GM19239 (cell line): ENCODE results near the gene FLVCR1.
"Not testable (repeated sequence)": the region's sequence is repeated elsewhere in the genome, so short reads cannot be mapped to it uniquely, and the experiment has no call there.

Experiments used
- DNase-seq: peaks from one replicate; pipeline ENCODE4 v3.0.0; 2011; ENCODE audit warnings: low spot score; ENCODE audit not compliant: insufficient read length
- FAIRE-seq: peaks from 2 replicates; lab custom pipeline; 2011; peaks lifted over from hg19 to GRCh38; lab: Jason Lieb, UNC

Gene FLVCR1

DNA sequence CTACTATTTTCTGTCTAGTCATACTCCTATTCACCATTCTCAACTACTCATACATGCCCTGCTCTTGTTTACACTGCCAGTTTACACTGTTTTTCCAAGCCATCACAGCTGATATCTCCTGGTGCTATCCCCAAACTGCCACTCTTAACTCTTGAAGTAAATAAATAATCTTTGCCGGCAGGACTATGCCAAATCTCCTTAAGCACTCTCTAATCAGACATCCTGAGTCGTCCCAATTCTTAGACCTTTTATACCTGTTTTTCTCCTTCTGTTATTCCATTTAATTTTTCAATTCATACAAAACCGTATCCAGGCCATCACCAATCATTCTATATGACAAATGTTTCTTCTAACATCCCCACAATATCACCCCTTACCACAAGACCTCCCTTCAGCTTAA, 55.6 kb downstream of the FLVCR1 start:
- FAIRE-seq, DNase-seq: not testable (repeated sequence)

DNA sequence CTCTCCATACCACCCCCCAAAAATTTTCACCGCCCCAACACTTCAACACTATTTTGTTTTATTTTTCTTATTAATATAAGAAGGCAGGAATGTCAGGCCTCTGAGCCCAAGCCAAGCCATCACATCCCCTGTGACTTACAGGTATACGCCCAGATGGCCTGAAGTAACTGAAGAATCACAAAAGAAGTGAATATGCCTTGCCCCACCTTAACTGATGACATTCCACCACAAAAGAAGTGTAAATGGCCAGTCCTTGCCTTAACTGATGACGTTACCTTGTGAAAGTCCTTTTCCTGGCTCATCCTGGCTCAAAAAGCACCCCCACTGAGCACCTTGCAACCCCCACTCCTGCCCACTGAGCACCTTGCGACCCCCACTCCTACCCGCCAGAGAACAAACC, 56.0 kb downstream of the FLVCR1 start:
- not testable (repeated sequence) for FAIRE-seq, DNase-seq

DNA sequence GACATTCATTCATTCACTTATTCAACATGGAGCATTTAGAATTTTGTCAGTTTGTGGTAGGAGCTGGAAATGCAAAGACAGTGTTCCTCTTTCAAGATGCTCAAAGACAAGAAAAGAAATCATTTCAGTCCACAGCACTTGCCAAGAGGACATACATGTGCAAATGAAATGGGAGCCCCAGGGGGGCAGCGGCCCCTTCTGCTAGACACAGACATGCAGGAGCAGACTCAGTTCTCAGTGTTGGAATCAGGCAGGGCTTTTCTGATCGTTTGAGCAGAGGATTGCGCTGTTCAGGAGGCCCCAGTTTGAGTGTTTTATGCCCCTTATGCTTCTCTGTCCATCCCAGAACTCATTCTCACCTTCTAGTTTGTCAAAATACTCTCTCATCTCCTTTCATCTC, 56.7 kb downstream of the FLVCR1 start:
- DNase-seq (no peak), FAIRE-seq (no peak)

DNA sequence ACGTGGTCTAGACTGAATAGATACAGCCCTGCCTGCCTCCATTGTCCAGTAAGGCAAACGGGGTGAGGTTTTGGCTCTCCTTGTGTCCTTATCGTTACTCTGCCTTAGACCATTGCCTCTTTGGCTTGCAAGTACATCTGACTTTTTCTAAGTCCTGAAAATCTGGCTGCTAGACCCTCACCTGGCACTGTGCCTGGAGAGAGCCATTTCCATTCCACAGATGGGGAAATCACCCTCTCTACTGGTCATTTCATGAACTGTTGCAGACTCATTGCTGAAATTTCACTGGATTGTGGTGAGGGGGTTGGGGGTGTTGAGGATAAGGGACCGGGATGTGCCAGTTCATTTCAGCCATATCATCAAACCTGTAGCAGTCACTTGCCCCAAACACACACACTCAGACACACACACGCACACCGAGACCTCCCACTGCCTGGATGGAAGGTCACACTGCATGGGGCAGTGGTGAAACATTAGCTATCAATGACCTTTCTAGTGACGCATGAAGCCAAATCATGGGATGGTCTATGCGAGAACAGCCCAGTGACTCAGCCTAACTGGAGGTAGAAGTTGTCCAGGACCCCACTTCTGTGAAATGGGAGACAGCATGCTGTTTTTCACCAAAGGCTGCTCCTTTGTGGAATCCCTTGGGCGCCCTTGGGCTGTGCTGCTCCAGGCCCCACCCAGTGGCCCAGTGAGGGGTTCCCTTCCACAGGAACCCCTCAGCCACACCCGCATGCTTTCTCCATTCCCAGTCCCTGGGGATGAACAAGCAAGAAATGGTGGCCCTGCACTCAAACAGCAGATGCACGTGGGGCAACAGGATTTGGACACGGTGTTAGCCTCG, 57.4 kb downstream of the FLVCR1 start:
- DNase-seq (no peak), FAIRE-seq (peak; percentile 48)

DNA sequence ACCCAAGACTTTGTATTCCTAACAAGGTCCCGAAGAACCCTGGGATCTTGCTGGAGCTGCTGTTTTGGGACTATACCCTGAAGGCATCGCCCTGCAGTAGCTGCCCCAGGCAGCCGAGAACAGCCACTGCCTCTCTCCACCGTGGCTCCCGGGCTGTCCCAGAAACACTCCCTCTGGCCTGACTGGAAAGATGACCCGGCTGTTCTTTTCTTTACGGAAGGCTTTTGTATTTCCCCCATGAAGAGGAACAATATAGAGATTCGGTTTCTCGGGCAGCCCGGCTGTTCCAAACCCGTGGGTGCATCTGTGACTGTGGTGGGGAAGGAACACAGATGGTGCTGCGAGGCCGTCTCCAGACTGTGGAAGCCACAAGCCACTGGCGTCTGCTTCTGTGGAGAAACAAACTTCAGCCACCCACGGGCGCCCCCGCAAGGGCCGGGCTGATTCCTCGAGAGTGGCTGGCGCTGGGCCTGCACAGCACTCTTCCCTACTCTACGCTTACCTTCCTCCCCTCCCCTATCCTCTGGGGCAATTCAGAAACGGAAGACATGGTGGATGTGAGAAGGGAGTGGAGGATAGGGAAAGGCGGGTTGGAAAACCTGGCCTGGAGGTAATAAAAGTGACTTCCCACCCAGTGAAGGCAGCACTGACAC, 58.5 kb downstream of the FLVCR1 start:
- no peak for DNase-seq
- no peak for FAIRE-seq

DNA sequence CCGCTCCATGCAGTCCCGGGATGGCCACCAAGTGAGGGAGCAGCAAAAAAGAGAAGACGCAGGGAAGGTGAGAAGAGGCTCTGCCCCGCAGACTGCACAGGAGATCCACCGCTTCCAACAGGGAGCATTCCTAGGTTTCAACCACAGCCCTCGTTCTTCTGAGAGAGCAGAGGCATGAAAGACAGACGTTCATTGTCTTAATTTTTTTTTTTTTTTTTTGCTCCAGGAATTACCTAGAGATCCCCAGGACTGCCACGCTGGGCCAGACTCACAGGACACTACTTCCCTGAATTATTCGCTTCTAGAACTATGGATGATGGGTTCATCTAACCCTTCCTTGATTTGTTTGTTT, 59.0 kb downstream of the FLVCR1 start:
- DNase-seq (no peak), FAIRE-seq (peak; percentile 26)

DNA sequence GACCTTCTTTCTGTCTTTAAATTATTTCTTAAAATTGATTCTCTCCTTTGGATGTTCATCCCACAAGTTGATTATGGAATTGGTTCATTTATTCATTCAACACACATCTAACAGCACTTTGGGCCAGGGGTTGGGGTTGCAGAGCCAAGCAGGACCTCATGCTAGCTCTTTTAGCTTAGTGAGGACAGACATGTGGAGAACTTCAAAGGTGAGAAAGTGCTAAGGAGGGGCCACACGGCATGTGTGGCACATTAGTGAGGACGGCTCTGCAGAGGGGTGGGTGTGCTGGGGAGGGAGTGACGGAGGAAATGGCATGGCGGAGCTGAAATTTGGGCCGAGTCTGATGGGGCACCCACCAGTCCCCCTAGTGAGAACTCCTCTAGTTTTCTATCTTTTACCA, 59.8 kb downstream of the FLVCR1 start:
- DNase-seq (no peak), FAIRE-seq (no peak)

DNA sequence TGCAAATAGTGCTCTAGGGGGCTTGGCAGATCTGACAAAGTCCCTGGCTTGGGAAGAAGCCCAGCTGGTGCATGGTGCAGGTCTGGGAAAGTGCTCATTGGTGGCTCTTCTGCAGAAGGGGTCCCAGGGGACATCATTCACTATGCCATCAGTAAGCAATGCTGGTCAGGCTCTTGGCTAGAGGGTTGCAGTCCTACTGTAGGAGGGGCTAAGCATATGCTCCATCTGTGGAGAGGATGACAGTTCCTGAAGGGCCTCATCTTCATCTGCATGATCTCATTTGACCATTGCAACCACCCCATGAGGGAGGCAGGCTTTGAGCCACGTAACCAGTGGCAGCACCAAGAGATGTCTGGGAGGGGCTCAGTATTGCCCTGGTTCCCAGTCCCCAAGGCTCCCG, 60.7 kb downstream of the FLVCR1 start:
- no peak for DNase-seq
- no peak for FAIRE-seq

DNA sequence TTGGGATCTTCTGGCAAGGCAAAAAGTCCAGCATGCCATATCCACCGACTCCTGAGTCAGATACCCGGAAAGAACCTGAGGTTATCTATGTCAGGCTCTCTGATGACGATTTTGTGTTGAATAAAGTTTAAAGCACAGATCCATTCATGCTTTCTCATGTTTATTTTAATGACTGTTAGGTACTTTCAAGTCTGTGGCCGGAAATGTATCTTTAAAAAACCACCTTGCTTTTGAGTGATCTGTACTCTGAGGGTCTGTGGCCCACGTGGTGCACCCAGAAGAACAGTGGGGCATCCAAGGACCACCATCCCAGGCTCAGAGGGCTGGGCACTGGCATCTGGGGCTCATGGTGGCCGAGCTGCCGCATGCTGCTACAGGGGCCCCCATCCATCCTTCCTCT, 62.2 kb downstream of the FLVCR1 start:
- DNase-seq, result no peak
- no peak for FAIRE-seq

DNA sequence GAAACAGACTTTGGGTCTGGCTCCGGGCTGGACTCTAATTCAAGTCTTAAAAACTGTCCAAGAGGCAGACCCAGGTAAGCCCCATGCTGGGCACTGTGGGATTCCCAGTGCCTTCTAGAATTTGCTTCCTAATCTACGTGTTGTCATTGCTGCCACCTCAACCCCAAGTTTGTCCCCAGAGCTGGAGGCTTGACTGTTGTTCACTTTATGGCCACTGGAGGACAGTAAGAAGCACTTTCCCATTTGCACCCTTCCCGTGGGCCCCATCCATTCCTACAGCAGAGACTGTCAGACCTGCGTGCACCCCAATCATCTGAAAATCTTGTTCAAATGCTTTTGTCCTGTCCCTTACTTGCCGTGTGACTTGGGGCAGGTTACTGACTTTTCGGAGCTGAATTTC, 62.8 kb downstream of the FLVCR1 start:
- peak; percentile 8 for FAIRE-seq
- no peak for DNase-seq

DNA sequence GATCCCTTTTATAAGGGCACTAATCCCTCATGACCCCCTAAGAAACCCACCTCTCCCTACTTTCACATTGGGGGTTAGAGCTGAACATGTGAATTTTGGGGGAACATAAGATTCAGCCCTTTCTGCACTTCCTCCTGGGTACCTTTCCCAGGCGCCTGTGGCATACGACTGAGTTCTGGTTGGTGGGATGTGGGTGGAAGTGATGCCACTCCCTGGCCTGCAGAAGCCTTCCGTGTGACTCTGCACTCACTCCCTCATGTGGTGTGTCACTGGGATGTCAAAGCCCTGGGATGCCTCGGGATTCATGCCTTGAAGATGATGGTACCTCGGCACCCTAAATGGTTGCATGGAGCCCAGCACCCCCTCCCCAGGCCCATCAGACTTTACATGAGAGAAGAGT, 63.9 kb downstream of the FLVCR1 start:
- DNase-seq (no peak), FAIRE-seq (no peak)

DNA sequence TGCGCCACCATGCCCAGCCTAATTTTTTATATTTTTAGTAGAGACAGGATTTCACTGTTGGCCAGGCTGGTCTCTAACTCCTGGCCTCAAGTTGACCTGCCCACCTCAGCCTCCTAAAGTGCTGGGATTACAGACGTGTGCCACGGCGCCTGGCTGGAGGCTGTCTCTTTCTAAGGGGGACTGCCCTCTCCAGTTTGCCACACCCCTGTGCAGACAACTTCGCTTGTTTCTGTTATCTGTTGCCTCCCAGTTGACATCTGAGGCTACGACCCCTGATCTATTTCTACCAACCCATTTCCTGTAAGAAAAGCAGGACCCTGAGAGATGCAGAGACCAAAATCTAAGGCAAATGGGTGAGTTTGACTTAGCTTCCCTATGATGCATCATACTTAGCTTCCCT, 68.3 kb downstream of the FLVCR1 start:
- DNase-seq (no peak), FAIRE-seq (no peak)

DNA sequence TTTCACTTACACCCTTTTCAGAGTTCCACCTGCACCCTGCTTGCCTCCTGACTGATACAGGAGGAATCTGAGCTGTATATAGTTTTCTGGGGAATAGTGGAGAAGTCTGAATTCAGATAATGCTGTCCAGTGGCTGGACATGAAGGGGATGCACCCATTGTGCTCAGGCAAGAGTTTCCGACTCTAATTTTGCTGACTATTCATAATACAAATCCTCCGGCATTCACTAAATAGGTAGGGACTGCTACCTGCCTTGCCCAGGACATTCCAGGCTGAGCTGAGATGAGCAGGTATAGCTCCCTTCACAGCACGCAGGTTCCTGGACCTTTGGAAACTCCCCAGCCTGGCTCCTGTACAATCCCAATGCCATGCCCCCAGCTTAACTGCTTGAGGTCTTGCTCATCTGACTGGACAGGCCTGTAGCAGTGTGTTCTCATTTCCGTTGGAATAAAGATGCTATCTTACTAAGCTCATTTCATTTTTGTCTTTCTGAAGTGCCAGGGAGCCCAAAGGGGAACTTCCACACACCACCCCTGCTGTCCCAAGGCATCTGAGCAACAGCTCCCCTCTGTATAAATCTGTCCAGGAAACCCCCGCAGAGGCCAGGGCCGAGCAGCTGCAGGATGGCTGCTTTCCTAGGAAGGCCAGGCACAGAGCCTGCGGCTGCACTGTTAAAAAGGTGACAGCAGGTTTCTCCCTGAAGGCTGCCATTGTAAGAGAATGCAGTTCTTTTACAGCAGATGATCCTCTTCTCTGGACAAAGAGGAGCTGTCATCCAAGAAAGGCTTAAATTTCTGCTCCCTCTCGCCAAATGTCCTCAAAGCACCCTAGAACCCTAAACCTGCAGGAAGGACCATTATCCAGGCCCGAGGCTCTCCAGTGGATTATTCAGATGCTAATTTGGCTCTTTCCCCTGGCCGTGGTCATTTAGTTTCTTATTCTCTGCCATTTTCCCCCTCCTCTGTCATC, 70.5 kb downstream of the FLVCR1 start:
- FAIRE-seq, result peak; percentile 42
- no peak for DNase-seq

DNA sequence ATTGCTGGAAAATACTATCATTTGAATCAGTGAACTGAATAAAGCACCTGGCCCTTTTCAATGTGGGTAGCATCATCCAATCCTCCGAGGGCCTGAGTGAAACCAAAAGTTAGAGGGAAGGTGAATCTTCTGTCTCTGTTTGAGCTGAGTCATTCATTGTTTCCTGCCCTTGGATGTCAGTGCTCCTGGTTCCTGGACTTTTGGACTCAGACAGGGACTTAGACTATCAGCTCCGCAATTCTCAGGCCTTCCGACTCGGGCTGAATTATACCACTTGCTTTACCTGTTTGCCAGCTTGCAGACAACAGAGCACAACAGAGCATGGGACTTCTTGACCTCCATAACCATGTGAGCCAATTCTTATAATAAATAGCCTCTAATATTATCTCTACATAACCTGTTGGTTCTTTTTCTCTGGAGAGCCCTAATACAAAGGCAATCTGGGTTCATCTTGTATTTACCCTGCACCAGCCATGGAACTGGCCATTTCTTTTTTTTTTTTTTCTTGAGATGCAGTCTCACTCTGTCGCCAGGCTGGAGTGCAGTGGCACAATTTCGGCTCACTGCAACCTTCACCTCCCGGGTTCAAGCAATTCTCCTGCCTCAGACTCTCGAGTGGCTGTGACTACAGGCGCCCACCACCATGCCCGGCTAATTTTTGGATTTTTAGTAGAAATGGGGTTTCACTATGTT, 73.1 kb downstream of the FLVCR1 start:
- DNase-seq, result no peak
- FAIRE-seq, result peak; percentile 83

DNA sequence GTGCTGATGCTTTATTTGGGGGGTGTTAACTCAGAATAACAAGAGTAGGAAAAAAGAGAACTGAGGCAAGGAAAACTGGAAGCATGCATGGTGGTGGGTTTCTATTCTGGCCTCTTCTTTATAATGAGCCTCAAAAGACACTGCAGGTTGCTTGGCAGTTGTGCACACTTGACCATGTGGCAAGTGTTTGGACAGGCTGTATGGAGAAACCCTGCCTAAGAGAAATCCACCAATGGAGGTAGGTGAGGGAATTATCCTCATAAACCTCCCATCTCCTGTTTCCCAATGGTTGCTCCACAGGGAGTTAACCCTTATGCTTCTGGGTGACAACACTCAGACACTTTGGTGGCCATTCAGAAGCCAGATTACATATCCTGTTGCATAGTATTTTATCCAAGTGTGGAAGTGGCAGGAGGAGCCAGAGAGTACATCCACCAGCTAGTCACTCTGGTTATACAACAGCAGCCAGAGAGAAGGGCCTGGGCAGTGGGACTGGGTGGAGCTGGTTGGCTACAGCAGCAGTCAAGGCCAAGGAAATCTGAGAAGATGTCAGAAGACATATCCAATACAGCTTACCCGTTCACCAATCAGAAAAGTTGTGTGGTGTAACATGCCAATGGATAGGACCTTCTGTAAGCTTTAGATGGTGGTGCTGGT, 75.9 kb downstream of the FLVCR1 start:
- FAIRE-seq (no peak), DNase-seq (no peak)

DNA sequence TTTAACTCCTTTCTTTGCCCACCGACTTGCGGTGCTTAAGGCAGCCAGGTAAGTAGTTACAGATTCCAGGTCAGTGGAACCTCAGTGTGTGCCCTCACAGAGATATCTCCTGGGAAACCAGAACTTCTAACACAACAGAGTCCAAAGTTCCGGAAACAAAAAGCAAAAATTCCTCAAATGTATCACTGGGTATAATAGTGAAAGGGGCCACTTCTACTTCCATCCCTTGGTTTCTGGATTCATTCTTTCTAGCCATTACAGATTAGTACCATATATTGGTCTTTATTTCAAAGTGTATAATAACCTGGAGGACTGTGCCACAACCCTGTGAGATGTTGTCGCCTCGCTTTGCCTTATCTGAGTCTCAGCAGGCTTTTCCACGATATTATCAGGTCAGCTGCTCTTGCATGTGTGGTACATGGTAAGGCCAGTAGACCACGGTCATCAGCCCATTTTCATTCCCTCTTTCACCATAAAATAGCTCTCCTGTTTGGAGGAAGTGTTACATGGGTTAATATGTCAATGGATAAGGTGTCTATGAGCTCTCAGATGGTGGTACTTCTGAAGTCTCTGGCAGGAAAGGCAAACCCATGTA, 77.4 kb downstream of the FLVCR1 start:
- no peak for FAIRE-seq
- DNase-seq, result no peak

DNA sequence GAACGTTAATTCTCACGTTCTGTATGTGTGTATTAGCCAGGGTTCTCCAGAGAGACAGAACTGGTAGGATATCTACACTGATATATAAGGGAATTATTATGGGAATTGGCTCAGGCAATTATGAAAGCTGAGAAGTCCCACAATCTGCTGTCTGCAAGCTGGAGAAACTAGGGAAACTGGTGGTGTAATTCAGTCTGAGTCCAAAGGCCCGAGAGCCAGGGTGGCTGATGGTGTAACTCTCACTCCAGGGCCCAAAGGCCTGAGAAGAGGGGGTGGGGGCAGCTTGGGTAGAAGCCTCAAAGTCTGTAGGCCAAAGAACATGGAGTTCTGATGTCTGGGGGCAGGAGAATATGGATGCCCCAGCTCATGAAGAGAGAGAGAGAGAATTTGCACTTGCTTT, 79.0 kb downstream of the FLVCR1 start:
- FAIRE-seq (no peak), DNase-seq (no peak)

DNA sequence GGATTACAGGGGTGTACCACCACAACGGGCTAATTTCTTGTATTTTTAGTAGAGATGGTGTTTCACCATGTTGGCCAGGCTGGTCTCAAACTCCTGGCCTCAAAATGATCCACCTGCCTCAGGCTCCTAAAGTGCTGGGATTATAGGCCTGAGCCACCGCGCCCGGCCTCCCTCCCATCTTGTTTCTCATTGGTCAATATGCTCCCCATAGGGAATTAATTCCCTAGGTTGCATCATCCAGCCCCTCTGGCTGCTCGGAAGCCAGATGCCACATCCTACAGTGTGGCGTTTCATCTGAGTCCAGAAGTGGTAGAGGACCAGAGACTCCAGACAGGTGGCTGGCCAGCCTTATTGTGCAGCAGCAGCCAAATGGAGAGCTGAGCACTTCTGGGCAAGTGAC, 80.8 kb downstream of the FLVCR1 start:
- no peak for DNase-seq
- FAIRE-seq, result no peak

DNA sequence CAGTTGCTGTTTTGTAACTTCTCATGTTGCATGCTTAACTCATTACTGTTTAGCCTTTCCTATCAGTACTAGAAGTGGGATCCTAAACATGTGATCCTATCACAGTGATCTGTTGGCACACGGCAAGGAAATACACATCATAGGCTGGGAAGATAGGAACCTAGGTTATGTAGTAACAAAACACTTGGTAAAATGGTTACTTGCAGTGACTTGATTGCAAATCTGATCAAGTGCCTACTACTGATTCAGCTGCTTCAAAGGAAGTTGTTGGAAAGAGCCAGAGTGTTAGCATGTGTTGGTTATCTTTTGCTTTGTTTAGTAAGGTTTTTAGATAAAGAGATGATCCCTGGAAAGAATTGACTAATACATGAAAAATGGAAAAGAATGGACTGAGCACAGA, 83.4 kb downstream of the FLVCR1 start:
- FAIRE-seq, result no peak
- DNase-seq, result no peak
